Fibroblast of mammary gland (primary cell): ENCODE results near the gene RNF220.

Experiments used
- DNase-seq: peaks from one replicate; pipeline ENCODE4 v3.0.0-alpha.2; 2010; ENCODE audit warnings: low read depth
- H3K4me3 ChIP-seq: 2 replicates; pipeline ENCODE4 v1.5.1; 2011; ENCODE audit warnings: low read depth, mild to moderate bottlenecking, low read length, moderate library complexity; ENCODE audit not compliant: control insufficient read depth
- TF ChIP-seq, protein P1 (sequence below): conservative IDR thresholded peaks from 2 replicates; pipeline ENCODE4 v1.5.1; 2011; ENCODE audit warnings: low read depth, low read length, inconsistent platforms; ENCODE audit not compliant: control insufficient read depth, insufficient read depth

The RNF220 gene

DNA sequence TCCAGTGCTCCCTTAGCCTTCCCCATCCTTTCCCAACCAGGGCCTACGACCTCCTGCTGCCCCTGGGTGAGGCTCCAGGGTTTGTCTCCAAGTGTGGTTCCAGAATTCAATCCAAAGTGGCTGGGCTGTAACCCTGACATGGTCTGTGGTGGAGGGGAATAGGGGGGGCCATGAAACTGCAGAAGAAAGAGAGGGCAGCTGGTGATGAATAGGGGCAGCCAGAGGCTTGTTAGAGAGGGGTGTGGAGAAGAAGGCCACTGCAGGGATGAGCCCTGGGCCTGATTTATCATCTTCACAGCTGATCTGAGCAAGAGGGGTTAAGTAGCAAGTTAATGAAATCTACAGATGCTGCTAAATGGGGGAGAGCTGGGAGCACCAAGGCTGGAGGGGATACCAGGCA, 37.1 kb upstream of the RNF220 start:
- H3K4me3 ChIP-seq, result no peak overlapping the region
- no peak for DNase-seq
- TF ChIP-seq, protein P1, sequence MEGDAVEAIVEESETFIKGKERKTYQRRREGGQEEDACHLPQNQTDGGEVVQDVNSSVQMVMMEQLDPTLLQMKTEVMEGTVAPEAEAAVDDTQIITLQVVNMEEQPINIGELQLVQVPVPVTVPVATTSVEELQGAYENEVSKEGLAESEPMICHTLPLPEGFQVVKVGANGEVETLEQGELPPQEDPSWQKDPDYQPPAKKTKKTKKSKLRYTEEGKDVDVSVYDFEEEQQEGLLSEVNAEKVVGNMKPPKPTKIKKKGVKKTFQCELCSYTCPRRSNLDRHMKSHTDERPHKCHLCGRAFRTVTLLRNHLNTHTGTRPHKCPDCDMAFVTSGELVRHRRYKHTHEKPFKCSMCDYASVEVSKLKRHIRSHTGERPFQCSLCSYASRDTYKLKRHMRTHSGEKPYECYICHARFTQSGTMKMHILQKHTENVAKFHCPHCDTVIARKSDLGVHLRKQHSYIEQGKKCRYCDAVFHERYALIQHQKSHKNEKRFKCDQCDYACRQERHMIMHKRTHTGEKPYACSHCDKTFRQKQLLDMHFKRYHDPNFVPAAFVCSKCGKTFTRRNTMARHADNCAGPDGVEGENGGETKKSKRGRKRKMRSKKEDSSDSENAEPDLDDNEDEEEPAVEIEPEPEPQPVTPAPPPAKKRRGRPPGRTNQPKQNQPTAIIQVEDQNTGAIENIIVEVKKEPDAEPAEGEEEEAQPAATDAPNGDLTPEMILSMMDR, result no peak

DNA sequence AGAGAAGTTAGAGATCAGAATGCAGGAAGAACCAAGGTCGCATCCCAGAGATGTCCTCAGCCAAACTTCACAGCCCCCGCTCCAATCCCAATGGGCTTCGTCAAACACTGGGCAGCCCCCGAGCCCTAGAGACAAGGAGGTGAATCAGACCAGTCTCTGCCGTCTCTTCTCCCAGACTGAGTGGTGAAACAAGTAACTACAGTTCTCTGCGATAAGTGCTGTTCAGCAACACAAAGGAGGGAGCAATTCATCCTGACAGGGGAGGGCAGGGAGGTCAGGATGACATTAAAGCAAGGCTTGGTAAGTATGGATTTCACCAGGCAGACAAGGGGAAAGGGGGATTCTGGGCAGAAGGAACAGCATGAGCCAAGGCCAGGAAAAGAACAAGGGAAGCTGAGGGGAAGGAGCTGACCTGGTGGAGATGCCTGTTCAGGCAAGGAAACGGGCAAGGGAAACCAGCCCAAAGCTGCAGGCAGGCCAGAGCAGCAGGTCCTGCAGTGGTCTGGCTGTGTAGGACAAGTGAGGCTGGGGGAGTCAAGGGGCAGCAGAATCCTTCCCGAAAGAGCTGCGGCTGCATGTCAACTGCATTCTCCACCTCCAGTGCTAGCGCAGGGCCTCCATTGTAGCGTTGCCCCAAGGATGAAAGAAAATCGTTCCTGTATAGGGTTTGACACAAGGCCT, 36.4 kb upstream of the RNF220 start:
- DNase-seq, result no peak
- no peak overlapping the region for H3K4me3 ChIP-seq
- TF ChIP-seq, protein P1, result no peak

DNA sequence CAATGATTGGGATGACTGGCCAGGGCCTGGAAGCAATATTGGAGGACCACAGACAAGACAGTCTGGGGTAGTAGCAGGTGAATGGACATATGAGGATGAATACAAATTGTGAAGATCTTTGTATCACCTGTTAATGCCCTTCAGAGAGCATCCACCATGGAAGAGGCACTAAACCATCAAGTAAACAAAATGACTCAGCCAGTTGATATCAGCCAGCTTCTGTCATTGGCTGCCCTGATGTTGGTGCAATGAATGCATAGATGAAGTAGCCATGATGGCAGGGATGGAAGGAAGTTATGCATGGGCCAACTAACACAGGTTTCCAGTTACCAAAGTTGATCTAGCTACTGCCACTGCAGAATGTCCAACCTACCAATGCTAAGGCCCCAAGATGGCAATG, 33.8 kb upstream of the RNF220 start:
- TF ChIP-seq, protein P1, result no peak
- DNase-seq, result no peak
- H3K4me3 ChIP-seq, result no peak overlapping the region

DNA sequence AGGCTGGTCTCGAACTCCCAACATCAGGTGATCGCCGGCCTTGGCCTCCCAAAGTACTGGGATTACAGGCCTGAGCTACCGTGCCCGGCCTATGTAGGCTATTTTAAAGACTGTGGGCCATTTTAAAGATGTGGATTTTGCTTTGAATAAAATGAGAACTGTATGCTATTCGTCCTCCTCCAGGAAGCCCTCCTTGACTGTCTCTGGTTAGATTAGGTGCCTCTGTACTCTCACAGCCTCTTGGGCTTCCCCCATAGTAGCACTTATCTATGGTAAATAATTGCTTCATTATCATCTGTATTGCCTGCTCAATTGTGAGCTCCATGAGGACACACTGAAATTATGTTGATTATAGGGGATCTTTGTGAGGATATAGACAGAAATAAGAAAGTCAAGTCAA, 29.5 kb upstream of the RNF220 start:
- no peak overlapping the region for H3K4me3 ChIP-seq
- TF ChIP-seq, protein P1, result no peak
- DNase-seq, result no peak

DNA sequence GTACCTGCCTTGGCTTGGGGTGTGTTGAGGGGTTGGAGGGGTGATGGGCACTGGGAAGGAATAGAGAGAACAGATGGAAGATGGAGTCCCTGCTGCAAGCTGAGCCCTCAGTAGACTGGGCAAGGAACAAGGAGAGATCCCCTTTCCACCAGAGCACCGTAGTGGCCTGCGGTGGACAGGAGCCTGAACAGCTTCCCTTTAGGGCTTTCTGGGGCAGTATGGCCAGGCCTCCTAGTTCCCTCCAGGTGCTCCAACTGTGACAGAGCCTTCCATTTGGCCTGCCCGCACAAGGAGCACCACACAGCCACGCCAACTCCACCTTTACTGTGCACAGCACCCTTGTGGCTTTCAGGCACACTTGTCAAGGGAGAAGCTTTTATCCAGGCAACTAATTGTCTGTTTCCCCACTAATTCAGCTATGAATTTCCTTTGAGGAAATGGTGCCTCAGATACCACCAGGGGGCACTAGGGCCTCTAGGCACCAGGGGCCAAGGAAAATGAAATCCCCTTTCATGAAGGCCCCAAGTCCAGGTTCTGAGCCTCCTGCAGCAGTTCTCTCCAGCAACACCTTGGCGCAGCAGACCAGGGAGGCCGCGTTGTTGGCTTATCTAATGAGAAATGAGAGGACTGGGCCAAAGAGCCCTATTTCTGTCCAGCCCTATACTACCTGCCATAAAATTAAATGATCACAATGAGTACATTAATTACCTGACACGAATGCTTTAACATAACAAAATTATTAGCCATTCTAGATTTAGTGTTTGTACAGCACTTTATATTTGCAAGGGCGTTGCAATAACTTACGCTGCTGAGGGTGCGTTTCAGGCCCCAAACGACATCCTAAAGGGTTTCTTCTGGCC, 26.9 kb upstream of the RNF220 start:
- TF ChIP-seq, protein P1, result peak; percentile 83
- peak; percentile 61 for DNase-seq
- H3K4me3 ChIP-seq, result no peak overlapping the region

DNA sequence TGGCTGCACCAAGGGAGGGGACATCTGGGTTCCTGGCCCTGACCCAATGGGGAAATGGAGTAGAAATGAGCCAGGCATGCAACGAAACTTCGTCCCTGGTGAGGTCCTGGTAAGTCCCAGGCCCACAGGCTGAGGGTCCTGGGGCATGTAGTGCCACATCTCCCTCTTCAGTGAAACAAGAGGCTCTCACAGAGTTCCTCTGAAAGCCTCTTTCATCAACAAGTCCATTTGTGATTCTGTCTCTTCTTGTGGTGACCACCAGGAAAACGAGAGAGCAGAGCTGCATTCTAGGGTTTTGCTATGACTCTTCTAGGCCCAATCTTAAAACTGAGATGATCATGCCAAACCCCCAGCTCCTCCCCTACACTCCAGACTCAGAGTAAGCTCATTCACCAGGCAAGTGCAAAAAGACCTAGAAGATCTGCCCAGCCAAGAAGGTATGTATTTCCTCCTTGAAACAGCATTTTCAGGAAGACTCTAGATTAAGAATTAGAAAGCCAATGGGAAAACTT, 24.3 kb upstream of the RNF220 start:
- no peak for DNase-seq
- TF ChIP-seq, protein P1, result no peak
- H3K4me3 ChIP-seq, result no peak overlapping the region
